ENCODE results near the gene OR6N2. TPM values are rescaled to one million over a fixed set of nuclear protein-coding genes. Genes with fewer than 3 reads are reported as not detected.

The OR6N2 gene
- total and polyA plus RNA-seq, 12 donors: not detected

- no peak for TF ChIP-seq POLR2A (IDR thresholded peaks at IDR 0.05)
- no peak for TF ChIP-seq CTCF (IDR thresholded peaks at IDR 0.05)
- intact Hi-C loops (cut with DNase I): no loop called here
- no peak for DNase-seq
Measured at GRCh38 chr1:158735848-158736247, 45.2 kb downstream of the OR6N2 start.

GRCh38 chr1:158732524-158732923, 48.5 kb downstream of the OR6N2 start:
- no peaks in the 10 kb centered on the region for H3K9me3 ChIP-seq (replicated peaks in 1 of 3)
- 71 to 76% (median 71%) methylated on average over 2 of the region's 2 CpGs for WGBS, 4 donors
- H3K27ac ChIP-seq: no peak overlapping the region
- no peaks in the 10 kb centered on the region for H3K36me3 ChIP-seq (replicated peaks in 1 of 2)
- no peaks in the 10 kb centered on the region for H3K4me1 ChIP-seq (replicated peaks in 1 of 2)
- no peak overlapping the region for H3K4me3 ChIP-seq
- TF ChIP-seq POLR2A (IDR thresholded peaks at IDR 0.05) (no peak), CTCF (IDR thresholded peaks at IDR 0.05) (no peak)
- no peaks in the 10 kb centered on the region for H3K27me3 ChIP-seq
- intact Hi-C loops (cut with DNase I): no loop called here
- no peak for DNase-seq

More at GRCh38 chr1:158735848-158736247, 45.2 kb downstream of the OR6N2 start:
- H3K4me1 ChIP-seq (replicated peaks in 1 of 2): no peaks in the 10 kb centered on the region
- H3K27ac ChIP-seq: no peak overlapping the region
- H3K9me3 ChIP-seq (replicated peaks in 1 of 3): no peaks in the 10 kb centered on the region
- no peaks in the 10 kb centered on the region for H3K27me3 ChIP-seq
- no peaks in the 10 kb centered on the region for H3K36me3 ChIP-seq (replicated peaks in 1 of 2)
- H3K4me3 ChIP-seq: no peak overlapping the region

- TF ChIP-seq CTCF (IDR thresholded peaks at IDR 0.05) (no peak), POLR2A (IDR thresholded peaks at IDR 0.05) (no peak)
- intact Hi-C loops (cut with DNase I): no loop called here
- H3K4me3 ChIP-seq: no peak overlapping the region
- no peaks in the 10 kb centered on the region for H3K36me3 ChIP-seq (replicated peaks in 1 of 2)
- 82 to 96% (median 88%) methylated on average over 3 to 4 of the region's 4 CpGs for WGBS, 4 donors
- H3K27ac ChIP-seq: no peak overlapping the region
- no peaks in the 10 kb centered on the region for H3K4me1 ChIP-seq (replicated peaks in 1 of 2)
- peaks cover 4% of the 10 kb centered on the region for H3K27me3 ChIP-seq
- no peaks in the 10 kb centered on the region for H3K9me3 ChIP-seq (replicated peaks in 1 of 3)
- no peak for DNase-seq
Measured at GRCh38 chr1:158731707-158732106, 49.3 kb downstream of the OR6N2 start.

- no peak for DNase-seq
- Histone ChIP-seq H3K27me3 (peaks cover 4% of the 10 kb centered on the region), H3K27ac (no peak overlapping the region), H3K9me3 (replicated peaks in 1 of 3) (no peaks in the 10 kb centered on the region), H3K4me1 (replicated peaks in 1 of 2) (no peaks in the 10 kb centered on the region), H3K36me3 (replicated peaks in 1 of 2) (no peaks in the 10 kb centered on the region), H3K4me3 (no peak overlapping the region)
- 71 to 75% (median 73%) methylated on average over 4 of the region's 4 CpGs for WGBS, 4 donors
- intact Hi-C loops (cut with DNase I): no loop called here
- no peak for TF ChIP-seq POLR2A (IDR thresholded peaks at IDR 0.05)
- TF ChIP-seq CTCF (IDR thresholded peaks at IDR 0.05): no peak
Measured at GRCh38 chr1:158730453-158730852, 50.6 kb downstream of the OR6N2 start.
